Lower leg skin (tissue), 3 donors: ENCODE measurements around the gene TNNI3K.

ENCODE experiments used
- CTCF ChIP-seq, 3 donors: fragments of 450-650 bp; IDR thresholded peaks; one replicate each; pipeline ENCODE4 v1.5.1; 2016; ENCODE audit warnings: antibody characterized with exemption in 3 of 3, mild to moderate bottlenecking in 3 of 3, moderate library complexity in 2 of 3
- POLR2A ChIP-seq, 2 donors: fragments of 450-650 bp; IDR thresholded peaks; one replicate each; pipeline ENCODE4 v1.6.1; 2016 to 2017; ENCODE audit warnings: antibody characterized with exemption in 2 of 2, mild to moderate bottlenecking in 1 of 2, moderate library complexity in 1 of 2

- no peak for TF ChIP-seq CTCF (IDR thresholded peaks at IDR 0.05)
- no peak for TF ChIP-seq POLR2A (IDR thresholded peaks at IDR 0.05)
These were observed 88.8 kb downstream of the TNNI3K start for GRCh38 chr1:74323937-74324473.
